HFFc6 (cell line): ENCODE results near the gene DNASE2B. TPM values are rescaled to one million over a fixed set of nuclear protein-coding genes. Genes with fewer than 3 reads are reported as not detected.

Experiments used
- DNase-seq: peaks from one replicate; pipeline ENCODE4 v3.0.0-alpha.2; 2018
- H3K27ac Mint-ChIP-seq: 2 replicates; pipeline ENCODE4 v1.8.0; 2020; ENCODE audit warnings: mild to moderate bottlenecking, mixed read lengths
- H3K27me3 Mint-ChIP-seq: 2 replicates; pipeline ENCODE4 v1.8.0; 2021; ENCODE audit warnings: mild to moderate bottlenecking, moderate library complexity, mixed read lengths; ENCODE audit not compliant: insufficient read depth
- H3K36me3 Mint-ChIP-seq: 2 replicates; pipeline ENCODE4 v1.8.0; 2021; ENCODE audit warnings: low read depth, mixed read lengths
- H3K4me1 Mint-ChIP-seq: 2 replicates; pipeline ENCODE4 v1.8.0; 2020; ENCODE audit warnings: low read depth, mixed read lengths
- H3K4me3 Mint-ChIP-seq: 2 replicates; pipeline ENCODE4 v1.8.0; 2020; ENCODE audit warnings: mild to moderate bottlenecking, moderate library complexity, mixed read lengths
- H3K9me3 Mint-ChIP-seq: 2 replicates; pipeline ENCODE4 v1.8.0; 2020; ENCODE audit warnings: mild to moderate bottlenecking, mixed read lengths
- total RNA-seq, 6 experiments: library from RNA; stranded (reverse); fragmentation: NEBNext Ultra II Directional; extraction: Animal tissue kit (Norgen Biotek cat#: 25700); gene quantifications; 2 replicates in 1 of 6; 3 replicates in 5 of 6; pipeline ENCODE4 v1.2.3, GENCODE V29; 2021
- TF ChIP-seq, protein P1 (sequence below): fragments of 200-600 bp; sonication (generic); IDR thresholded peaks from 2 replicates; pipeline ENCODE4 v1.5.0; 2021; ENCODE audit warnings: antibody characterized with exemption, mild to moderate bottlenecking

Gene DNASE2B
- total RNA-seq, 6 experiments from 2014 or later = not detected

- TF ChIP-seq, protein P1, sequence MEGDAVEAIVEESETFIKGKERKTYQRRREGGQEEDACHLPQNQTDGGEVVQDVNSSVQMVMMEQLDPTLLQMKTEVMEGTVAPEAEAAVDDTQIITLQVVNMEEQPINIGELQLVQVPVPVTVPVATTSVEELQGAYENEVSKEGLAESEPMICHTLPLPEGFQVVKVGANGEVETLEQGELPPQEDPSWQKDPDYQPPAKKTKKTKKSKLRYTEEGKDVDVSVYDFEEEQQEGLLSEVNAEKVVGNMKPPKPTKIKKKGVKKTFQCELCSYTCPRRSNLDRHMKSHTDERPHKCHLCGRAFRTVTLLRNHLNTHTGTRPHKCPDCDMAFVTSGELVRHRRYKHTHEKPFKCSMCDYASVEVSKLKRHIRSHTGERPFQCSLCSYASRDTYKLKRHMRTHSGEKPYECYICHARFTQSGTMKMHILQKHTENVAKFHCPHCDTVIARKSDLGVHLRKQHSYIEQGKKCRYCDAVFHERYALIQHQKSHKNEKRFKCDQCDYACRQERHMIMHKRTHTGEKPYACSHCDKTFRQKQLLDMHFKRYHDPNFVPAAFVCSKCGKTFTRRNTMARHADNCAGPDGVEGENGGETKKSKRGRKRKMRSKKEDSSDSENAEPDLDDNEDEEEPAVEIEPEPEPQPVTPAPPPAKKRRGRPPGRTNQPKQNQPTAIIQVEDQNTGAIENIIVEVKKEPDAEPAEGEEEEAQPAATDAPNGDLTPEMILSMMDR = no peak
- H3K27ac Mint-ChIP-seq = 0 out of 2 replicates have a peak overlapping the region, but pooled peaks have one; percentile 20
- 0 out of 2 replicates have a peak overlapping the region, but pooled peaks have one; percentile 1 for H3K4me3 Mint-ChIP-seq
- H3K4me1 Mint-ChIP-seq = peaks cover 24% of the 10 kb centered on the region
- H3K36me3 Mint-ChIP-seq = no peaks in the 10 kb centered on the region; the same call in 1 of the 2 replicates
- H3K27me3 Mint-ChIP-seq = 0 out of 2 replicates have a peak, but pooled peaks cover 3% of the 10 kb centered on the region
- no peak for DNase-seq
- H3K9me3 Mint-ChIP-seq = no peaks in the 10 kb centered on the region
Measured at GRCh38 chr1:84376000-84376910, 22.0 kb upstream of the DNASE2B start.

DNA sequence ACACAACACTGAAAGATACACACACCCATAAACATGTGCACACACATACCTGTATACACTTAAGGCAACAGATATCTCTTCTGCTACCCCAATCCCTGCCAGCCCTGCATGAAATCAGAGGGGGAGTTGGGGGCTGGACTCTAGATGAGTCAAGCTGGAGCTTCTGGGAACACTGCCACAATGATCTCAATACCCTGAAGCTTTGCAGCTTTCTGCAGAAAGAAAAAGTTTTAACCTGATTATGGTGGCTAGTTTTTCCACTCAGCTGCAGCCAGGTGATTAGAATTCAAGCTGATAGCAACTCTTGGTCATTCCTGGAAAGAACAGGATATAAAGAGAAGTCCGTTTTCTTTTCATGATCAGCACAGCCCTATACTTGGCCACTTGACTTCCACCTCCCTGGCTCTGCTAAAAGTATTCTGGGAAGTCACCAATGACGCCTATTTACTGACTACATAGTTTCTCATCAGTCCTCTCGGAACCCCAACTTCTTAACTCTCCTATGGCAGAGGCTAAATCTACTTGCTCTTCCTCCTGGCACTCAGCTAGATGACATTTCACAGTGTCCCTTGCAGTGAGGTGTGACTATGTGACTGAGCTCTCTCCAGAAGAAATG, 20.7 kb upstream of the DNASE2B start:
- Mint-ChIP-seq H3K36me3 (no peaks in the 10 kb centered on the region; the same call in 1 of the 2 replicates), H3K27me3 (0 out of 2 replicates have a peak, but pooled peaks cover under 1% of the 10 kb centered on the region), H3K27ac (peak overlapping the region; percentile 42; the same call in 1 of the 2 replicates), H3K4me3 (peak overlapping the region; percentile 38), H3K4me1 (peaks cover 11% of the 10 kb centered on the region; the same call in 1 of the 2 replicates), H3K9me3 (no peaks in the 10 kb centered on the region)
- TF ChIP-seq, protein P1 = no peak
- peak; percentile 70 for DNase-seq

DNA sequence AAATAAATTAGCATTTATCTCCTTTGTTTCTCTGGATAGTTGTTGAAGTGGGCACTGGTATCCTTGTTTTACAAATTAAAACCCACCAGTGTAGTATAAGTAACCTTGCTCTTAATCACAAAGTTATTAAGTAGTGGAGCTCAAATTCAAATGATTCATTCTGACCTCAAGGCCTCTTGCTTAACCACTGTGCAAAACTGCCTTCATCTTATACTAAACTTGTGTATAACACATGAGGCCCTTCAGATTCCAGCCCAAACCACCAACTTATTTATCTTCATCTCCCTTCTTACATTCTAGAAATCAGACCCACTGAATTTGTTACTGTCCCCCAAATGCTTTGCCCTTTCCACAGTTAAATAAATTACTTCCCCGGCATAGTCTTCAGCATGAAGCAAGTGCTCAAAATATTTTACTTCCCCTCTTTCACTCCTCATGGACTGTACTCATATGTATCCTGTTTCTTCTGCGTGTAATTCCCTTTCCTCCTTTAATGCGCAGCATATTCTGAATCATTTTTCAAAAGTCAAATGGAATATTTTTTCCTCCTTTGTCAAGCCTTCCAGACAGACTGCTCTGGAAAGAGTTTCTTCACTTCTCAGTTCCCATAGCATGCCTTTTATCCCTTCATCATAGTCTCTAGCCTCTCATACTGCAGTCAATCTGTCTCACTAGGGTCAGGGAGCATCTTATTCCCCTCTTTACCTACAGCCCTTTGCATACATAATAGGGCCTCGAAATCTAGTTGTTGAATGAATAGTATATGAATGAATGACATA, 19.0 kb upstream of the DNASE2B start:
- DNase-seq = peak; percentile 70
- Mint-ChIP-seq H3K4me3 (no peak overlapping the region), H3K27ac (no peak overlapping the region), H3K36me3 (no peaks in the 10 kb centered on the region), H3K27me3 (no peaks in the 10 kb centered on the region), H3K4me1 (no peaks in the 10 kb centered on the region; the same call in 1 of the 2 replicates), H3K9me3 (no peaks in the 10 kb centered on the region)
- TF ChIP-seq, protein P1 = no peak

GRCh38 chr1:84379917-84380180, 18.4 kb upstream of the DNASE2B start:
- Mint-ChIP-seq H3K36me3 (no peaks in the 10 kb centered on the region), H3K4me3 (no peak overlapping the region), H3K4me1 (no peaks in the 10 kb centered on the region; the same call in 1 of the 2 replicates), H3K27ac (no peak overlapping the region), H3K27me3 (no peaks in the 10 kb centered on the region), H3K9me3 (no peaks in the 10 kb centered on the region)
- DNase-seq = no peak
- TF ChIP-seq, protein P1 = no peak

DNA sequence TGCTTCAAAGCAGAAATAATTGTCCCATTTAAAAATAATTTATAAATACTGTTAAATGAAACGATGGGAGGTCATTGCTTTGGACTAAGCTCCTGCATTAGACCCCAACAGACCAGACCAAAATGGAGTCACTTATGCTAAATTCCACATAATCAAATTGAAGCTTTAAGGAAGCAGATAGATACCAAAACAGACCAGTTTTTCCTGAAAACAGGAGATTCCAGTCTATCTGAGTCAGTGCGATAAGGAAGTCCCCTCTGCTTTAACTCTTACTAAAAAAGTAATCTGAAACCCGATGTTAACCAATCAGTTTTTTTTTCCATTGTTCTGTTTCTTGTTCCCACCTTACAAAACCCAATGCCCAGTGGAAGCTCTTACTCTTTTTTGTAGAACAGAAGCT, 16.2 kb upstream of the DNASE2B start:
- Mint-ChIP-seq H3K4me1 (peaks cover 4% of the 10 kb centered on the region), H3K9me3 (no peaks in the 10 kb centered on the region), H3K4me3 (no peak overlapping the region), H3K27ac (no peak overlapping the region), H3K27me3 (no peaks in the 10 kb centered on the region), H3K36me3 (no peaks in the 10 kb centered on the region)
- TF ChIP-seq, protein P1 = no peak
- DNase-seq = no peak
